Suprapubic skin (tissue), 3 donors: ENCODE results near the gene POLL.

ENCODE experiments used
- CTCF ChIP-seq, 2 donors: fragments of 200-600 bp in 1 of 2; fragments of 450-650 bp in 1 of 2; sonication (generic) in 1 of 2; IDR thresholded peaks; one replicate each; pipeline ENCODE4 v1.5.1; 2016 to 2019; ENCODE audit warnings: antibody characterized with exemption in 2 of 2, mild to moderate bottlenecking in 1 of 2, moderate library complexity in 1 of 2
- EP300 ChIP-seq: sonication (generic); formaldehyde crosslinking; IDR thresholded peaks from one replicate; pipeline ENCODE4 v1.6.1; 2017; ENCODE audit warnings: antibody characterized with exemption
- POLR2A ChIP-seq, 2 donors: fragments of 450-650 bp; IDR thresholded peaks; one replicate each; pipeline ENCODE4 v1.6.1; 2017; ENCODE audit warnings: antibody characterized with exemption in 2 of 2, mild to moderate bottlenecking in 2 of 2, moderate library complexity in 2 of 2

DNA sequence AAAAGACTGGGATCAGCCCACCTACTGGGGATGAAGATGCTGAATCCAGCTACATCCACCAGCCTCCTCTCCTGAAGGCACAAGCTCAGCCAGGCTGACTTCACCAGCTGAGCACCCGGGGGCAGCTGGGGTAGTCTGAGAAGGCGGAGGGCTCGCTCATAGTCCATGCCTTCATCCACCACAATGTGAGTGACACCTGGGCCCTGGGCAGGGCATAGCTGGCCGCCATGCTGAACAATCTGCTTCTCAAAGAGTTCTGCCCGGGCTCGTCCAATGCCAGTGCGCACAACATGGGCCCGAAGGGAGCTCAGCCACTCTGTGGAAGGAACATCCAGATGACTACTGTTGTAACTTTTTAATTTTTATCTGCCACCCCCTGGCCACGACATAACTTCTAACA, 2.2 kb downstream of the POLL start:
- no peak for TF ChIP-seq CTCF (IDR thresholded peaks at IDR 0.05)
- no peak for TF ChIP-seq POLR2A (IDR thresholded peaks at IDR 0.05)
- TF ChIP-seq EP300 = no peak
